Measurements from ENCODE around the gene CDH4.

CDH4 gene

GRCh38 chr20:61728326-61728725 is 476.3 kb downstream of the CDH4 start:
- DNase-seq, result no peak

- DNase-seq, result no peak
Measured at GRCh38 chr20:61728786-61729770, 477.0 kb downstream of the CDH4 start.

- DNase-seq, result no peak
Measured at GRCh38 chr20:61730631-61731362, 478.7 kb downstream of the CDH4 start.

- DNase-seq, result no peak
Measured at GRCh38 chr20:61731363-61732181, 479.5 kb downstream of the CDH4 start.

GRCh38 chr20:61732511-61733210 is 480.6 kb downstream of the CDH4 start:
- DNase-seq, result no peak

- no peak for DNase-seq
Measured at GRCh38 chr20:61733216-61733615, 481.2 kb downstream of the CDH4 start.

GRCh38 chr20:61733891-61734732 is 482.1 kb downstream of the CDH4 start:
- DNase-seq, result no peak

GRCh38 chr20:61734733-61735502 is 482.9 kb downstream of the CDH4 start:
- no peak for DNase-seq

- DNase-seq, result no peak
Measured at GRCh38 chr20:61735503-61735785, 483.4 kb downstream of the CDH4 start.

- DNase-seq, result no peak
Measured at GRCh38 chr20:61736001-61736635, 484.1 kb downstream of the CDH4 start.

GRCh38 chr20:61736751-61737310 is 484.8 kb downstream of the CDH4 start:
- DNase-seq, result no peak

- DNase-seq, result no peak
Measured at GRCh38 chr20:61737346-61737745, 485.3 kb downstream of the CDH4 start.

GRCh38 chr20:61737812-61738443 is 485.9 kb downstream of the CDH4 start:
- DNase-seq, result no peak

- DNase-seq, result no peak
Measured at GRCh38 chr20:61738601-61739069, 486.6 kb downstream of the CDH4 start.

GRCh38 chr20:61739086-61739831 is 487.2 kb downstream of the CDH4 start:
- DNase-seq, result no peak

GRCh38 chr20:61739832-61740118 is 487.7 kb downstream of the CDH4 start:
- DNase-seq, result no peak

- no peak for DNase-seq
Measured at GRCh38 chr20:61742097-61742825, 490.2 kb downstream of the CDH4 start.

GRCh38 chr20:61743606-61744005 is 491.5 kb downstream of the CDH4 start:
- DNase-seq, result no peak
